Prostate gland (tissue), 2 donors: Measurements from ENCODE around the gene NEK6.

ENCODE experiments used
- CTCF ChIP-seq, 4 experiments: fragments of 200-600 bp in 2 of 4; fragments of 450-650 bp in 2 of 4; sonication (generic) in 2 of 4; IDR thresholded peaks; 1 replicate in 3 of 4; 2 replicates in 1 of 4; pipeline ENCODE4 v1.5.1; 2016 to 2019; ENCODE audit warnings: antibody characterized with exemption in 4 of 4, mild to moderate bottlenecking in 2 of 4, moderate library complexity in 2 of 4
- POLR2A ChIP-seq: fragments of 450-650 bp; IDR thresholded peaks from one replicate; pipeline ENCODE4 v1.6.1; 2016; ENCODE audit warnings: antibody characterized with exemption, mild to moderate bottlenecking
- POLR2AphosphoS5 ChIP-seq: sonication (generic); formaldehyde crosslinking; IDR thresholded peaks from one replicate; pipeline ENCODE4 v1.6.1; 2017; ENCODE audit warnings: antibody characterized with exemption

GRCh38 chr9:124346347-124347163, 88.8 kb downstream of the NEK6 start:
- TF ChIP-seq CTCF (IDR thresholded peaks at IDR 0.05) = no peak
- no peak for TF ChIP-seq POLR2AphosphoS5
- no peak for TF ChIP-seq POLR2A
